T-helper 17 cell (primary cell): ENCODE results near the gene ABCC3. TPM values are rescaled to one million over a fixed set of nuclear protein-coding genes. Genes with fewer than 3 reads are reported as not detected.

Source experiments
- ATAC-seq: fragments of 150-1000 bp; cut with Tn5 transposase; 2 replicates; pipeline ENCODE4 v1.10.0; 2021; ENCODE audit warnings: mild to moderate bottlenecking, moderate library complexity
- DNase-seq, 3 donors: peaks; one replicate each; pipeline versions ENCODE4 v3.0.0 to v3.0.0-alpha.2; 2020 to 2021
- H3K9me3 ChIP-seq: one replicate; pipeline ENCODE4 v1.7.0; 2013; ENCODE audit warnings: low read length, mild to moderate bottlenecking; ENCODE audit not compliant: control insufficient read depth, poor library complexity, severe bottlenecking
- H3K27ac Mint-ChIP-seq: one replicate; pipeline ENCODE4 v1.8.0; 2022; ENCODE audit warnings: mild to moderate bottlenecking, moderate library complexity, mixed read lengths
- H3K27me3 Mint-ChIP-seq: one replicate; pipeline ENCODE4 v1.8.0; 2022; ENCODE audit warnings: mixed read lengths
- H3K36me3 Mint-ChIP-seq: one replicate; pipeline ENCODE4 v1.8.0; 2022; ENCODE audit warnings: low read depth, mixed read lengths
- H3K4me1 Mint-ChIP-seq: one replicate; pipeline ENCODE4 v1.8.0; 2022; ENCODE audit warnings: mild to moderate bottlenecking, mixed read lengths
- H3K4me3 Mint-ChIP-seq: one replicate; pipeline ENCODE4 v1.8.0; 2022; ENCODE audit warnings: mild to moderate bottlenecking, moderate library complexity, mixed read lengths
- total RNA-seq, 4 donors: library from RNA in 2 of 4; stranded (reverse) in 2 of 4; gene quantifications; one replicate each; pipeline ENCODE4 v1.2.3 and lab custom pipeline; 2022 to 2026

ABCC3 gene
- total RNA-seq, 2 donors from 2014 or later: 3.3 to 58.0 TPM

DNA sequence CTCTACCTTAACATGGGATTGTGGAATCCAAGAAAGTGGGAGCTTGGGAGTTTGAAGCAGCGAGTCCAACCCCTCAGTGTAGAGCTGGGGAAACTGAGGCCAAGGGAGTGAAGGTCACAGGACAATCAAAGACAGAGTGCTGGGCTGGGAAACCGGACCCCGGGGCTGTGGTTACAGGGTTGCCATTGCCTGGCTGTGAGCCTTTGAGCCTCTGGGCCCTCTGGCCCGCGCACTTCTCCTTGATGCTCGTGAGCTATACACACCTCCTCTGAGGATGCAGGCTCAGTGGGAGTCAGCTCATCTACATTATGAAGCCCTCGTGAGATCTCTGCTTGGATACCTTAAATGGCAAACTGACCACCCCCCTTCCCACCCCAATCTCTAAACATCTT is 2.1 kb downstream of the ABCC3 start:
- no peaks in the 10 kb centered on the region for H3K9me3 ChIP-seq
- H3K4me1 Mint-ChIP-seq: peaks cover 12% of the 10 kb centered on the region
- ATAC-seq (no peak), DNase-seq (no peak)
- no peak overlapping the region for H3K4me3 Mint-ChIP-seq
- H3K27ac Mint-ChIP-seq: no peak overlapping the region
- peaks cover 6% of the 10 kb centered on the region for H3K36me3 Mint-ChIP-seq
- peaks cover 72% of the 10 kb centered on the region for H3K27me3 Mint-ChIP-seq

DNA sequence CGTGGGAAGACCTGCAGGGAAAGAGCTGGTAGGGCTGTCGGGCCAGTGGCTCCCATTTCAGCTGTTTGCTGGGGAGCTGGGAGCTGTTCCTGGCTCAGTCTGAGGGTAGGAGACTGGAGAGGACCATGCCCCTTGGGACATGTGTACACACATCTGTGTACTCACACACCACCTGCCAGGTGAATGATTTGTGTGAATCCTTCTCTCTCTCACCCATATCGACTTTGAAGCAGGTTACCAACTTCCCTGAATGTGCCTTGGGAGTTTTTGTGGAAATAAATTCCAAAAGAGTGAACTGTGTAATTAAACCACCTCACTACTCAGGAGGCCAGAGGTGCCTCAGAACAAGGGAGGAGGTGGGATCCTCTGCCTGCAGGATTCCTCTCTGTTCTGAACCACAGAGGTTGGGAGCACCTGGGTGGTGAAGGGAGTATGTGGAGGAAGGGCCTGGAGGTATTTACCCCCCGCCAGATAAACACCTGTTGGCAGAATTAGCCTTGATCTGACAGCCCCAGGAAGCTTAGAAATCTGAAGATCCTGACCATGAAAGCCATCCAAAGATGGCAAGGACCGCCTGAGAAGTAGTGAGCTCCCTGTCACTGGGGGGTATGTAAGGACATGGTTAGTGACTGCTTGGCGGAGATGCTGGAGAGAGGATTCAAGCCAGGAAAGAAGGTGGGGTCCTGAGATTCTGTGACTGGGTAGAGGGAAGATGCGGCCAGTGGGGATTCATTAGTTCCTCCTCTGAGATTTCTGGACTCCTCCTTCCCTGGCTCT is 3.3 kb downstream of the ABCC3 start:
- Mint-ChIP-seq H3K27ac (no peak overlapping the region), H3K4me3 (no peak overlapping the region), H3K27me3 (peaks cover 62% of the 10 kb centered on the region), H3K4me1 (peaks cover 9% of the 10 kb centered on the region), H3K36me3 (peaks cover 8% of the 10 kb centered on the region)
- no peak for DNase-seq
- ATAC-seq: no peak
- H3K9me3 ChIP-seq: no peaks in the 10 kb centered on the region

DNA sequence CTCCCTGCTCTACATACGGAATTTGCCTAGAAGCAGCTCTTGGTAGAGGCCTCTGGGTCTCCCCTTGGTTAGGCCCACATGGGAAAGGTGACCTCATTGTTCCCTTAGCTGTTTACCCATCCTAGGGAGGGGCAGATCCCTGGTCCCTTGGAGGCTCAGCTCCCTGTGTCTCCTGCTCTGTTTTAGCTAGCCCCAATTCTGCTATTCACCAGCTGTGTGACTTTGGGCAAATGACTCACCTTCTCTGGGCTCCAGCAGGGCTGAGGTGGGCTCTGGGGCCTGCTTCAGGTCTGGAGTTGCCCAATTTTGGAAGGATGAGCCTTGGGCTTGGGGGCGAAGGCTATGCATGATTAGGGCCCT is 3.9 kb downstream of the ABCC3 start:
- DNase-seq (no peak), ATAC-seq (no peak)
- H3K36me3 Mint-ChIP-seq: peaks cover 7% of the 10 kb centered on the region
- H3K4me1 Mint-ChIP-seq: peaks cover 7% of the 10 kb centered on the region
- H3K27ac Mint-ChIP-seq: no peak overlapping the region
- peaks cover 57% of the 10 kb centered on the region for H3K27me3 Mint-ChIP-seq
- no peak overlapping the region for H3K4me3 Mint-ChIP-seq
- H3K9me3 ChIP-seq: no peaks in the 10 kb centered on the region

DNA sequence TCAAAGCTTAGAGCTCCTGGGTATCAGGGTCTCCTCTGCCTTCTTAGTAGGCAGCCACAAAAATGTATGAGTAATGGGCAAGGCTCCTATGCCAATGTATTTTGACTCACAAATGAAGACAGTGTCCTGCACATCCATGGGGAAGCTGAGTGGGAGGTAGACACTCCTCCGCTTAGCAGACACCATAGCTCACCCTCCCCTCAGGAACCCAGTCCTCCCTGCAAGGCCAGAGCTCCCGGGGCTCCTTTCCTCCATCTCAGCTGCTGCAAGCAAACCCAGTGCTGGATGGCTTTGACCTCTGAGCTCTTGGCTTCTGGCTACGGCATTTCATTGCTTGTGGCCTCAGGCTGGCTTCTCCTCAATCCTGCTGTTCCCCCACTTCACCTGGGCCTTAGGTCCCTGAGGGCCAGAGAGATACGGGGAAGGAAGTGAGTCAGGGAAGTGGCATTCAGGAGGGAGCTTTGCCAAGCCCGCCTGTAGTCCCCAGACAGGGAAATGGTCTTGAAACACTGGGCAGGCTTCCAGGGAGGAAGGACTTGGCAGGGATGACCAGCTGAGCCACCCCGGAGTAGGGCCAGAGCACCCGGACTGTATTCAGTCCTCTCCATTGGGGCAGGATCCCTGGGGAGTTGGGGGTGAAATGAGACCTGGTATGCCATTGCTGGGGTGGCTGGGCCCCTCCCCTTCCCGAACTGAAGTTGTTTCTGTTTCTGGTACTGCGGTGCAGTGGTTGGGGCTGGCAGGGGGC is 4.5 kb downstream of the ABCC3 start:
- Mint-ChIP-seq H3K36me3 (peaks cover 5% of the 10 kb centered on the region), H3K27me3 (peaks cover 51% of the 10 kb centered on the region), H3K4me3 (no peak overlapping the region), H3K4me1 (peaks cover 5% of the 10 kb centered on the region), H3K27ac (no peak overlapping the region)
- DNase-seq (no peak), ATAC-seq (no peak)
- no peaks in the 10 kb centered on the region for H3K9me3 ChIP-seq

DNA sequence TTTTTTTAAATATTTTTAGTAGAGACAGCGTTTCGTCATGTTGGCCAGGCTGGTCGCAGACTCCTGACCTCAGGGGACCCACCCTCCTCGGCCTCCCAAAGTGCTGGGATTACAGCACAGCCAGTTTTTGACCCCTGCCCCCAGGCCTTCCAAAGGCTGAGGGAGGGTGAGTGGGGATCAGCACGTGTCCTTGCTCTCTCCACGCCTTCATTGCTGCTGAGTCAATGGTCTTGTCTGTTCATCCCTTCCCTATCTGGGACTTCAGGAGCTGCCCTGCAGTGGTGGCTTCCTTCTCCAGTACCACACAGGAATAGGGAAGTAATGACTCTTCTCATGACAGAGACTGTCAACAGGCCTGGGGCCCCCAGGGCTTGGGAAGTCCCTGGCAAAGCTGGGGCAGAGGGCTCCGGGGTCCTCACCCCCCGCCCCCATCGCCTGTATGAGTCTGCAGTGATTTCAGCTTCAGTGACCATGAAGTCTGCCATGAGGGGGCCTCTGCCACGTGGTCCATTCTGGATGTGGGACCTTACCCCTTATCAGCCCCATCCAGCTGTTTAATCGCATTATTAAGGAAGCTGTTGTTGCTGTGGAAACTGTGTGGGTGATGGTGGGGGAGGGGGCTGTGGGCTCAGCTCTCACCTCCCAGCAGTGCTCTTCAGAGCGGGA is 6.1 kb downstream of the ABCC3 start:
- no peak overlapping the region for H3K4me3 Mint-ChIP-seq
- H3K27ac Mint-ChIP-seq: no peak overlapping the region
- DNase-seq (no peak), ATAC-seq (no peak)
- H3K9me3 ChIP-seq: no peaks in the 10 kb centered on the region
- peaks cover 5% of the 10 kb centered on the region for H3K36me3 Mint-ChIP-seq
- H3K27me3 Mint-ChIP-seq: peaks cover 48% of the 10 kb centered on the region
- H3K4me1 Mint-ChIP-seq: peaks cover 5% of the 10 kb centered on the region

DNA sequence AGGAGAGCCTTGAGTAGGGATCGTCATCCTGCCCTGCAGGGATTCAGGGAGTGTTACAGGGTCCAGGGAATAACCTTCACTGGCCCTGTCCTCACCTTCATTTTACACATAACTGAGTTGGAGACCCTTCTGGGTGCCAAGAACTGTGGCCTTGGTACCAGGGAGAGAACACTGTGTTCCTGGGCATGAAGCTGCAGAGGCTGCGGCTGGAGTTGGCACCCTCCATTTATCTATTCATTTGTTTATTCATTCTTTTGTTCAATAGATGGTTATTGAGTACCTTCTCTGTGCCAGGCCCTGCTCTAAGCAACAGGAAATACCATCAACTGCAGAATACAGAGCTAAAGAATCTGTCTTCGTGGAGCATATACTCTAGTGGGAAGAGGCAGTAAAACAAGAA is 6.7 kb downstream of the ABCC3 start:
- Mint-ChIP-seq H3K27ac (no peak overlapping the region), H3K36me3 (peaks cover 7% of the 10 kb centered on the region), H3K27me3 (peaks cover 43% of the 10 kb centered on the region), H3K4me1 (peaks cover 5% of the 10 kb centered on the region), H3K4me3 (no peak overlapping the region)
- ATAC-seq (no peak), DNase-seq (no peak)
- H3K9me3 ChIP-seq: no peaks in the 10 kb centered on the region

DNA sequence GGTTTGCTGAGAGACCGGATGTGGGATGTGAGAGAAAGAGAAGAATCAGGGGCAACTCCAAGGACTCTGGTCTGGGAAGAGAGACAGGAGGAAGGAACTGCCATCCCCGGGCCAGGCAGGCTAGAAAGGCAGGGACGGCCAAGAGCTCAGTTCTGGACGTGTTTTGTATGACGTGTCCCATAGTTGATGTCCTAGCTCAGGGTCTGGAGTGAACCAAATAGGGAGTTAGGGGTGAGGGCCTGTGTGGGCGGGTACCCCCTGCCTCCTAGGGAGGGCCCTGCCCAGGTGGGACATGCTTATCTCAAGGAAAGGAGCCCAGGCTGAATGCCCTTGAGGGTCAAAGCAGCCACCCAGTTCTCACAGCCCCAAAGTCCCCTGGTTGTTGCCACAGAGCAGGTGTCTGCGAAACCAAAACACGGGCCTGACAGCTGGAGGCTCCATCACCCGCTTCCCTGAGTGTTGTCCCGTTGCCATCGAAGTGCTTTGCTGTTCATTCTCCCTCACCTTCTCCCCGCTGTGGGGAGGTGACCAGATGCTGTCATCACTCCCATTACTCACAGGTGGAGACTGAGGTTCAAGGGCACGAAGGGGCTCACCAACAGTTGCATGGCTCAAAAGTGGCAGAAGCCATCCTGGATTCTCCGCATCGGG is 7.5 kb downstream of the ABCC3 start:
- Mint-ChIP-seq H3K4me3 (no peak overlapping the region), H3K4me1 (peaks cover 7% of the 10 kb centered on the region), H3K36me3 (peaks cover 9% of the 10 kb centered on the region), H3K27ac (no peak overlapping the region), H3K27me3 (peaks cover 36% of the 10 kb centered on the region)
- DNase-seq (no peak), ATAC-seq (no peak)
- no peaks in the 10 kb centered on the region for H3K9me3 ChIP-seq

DNA sequence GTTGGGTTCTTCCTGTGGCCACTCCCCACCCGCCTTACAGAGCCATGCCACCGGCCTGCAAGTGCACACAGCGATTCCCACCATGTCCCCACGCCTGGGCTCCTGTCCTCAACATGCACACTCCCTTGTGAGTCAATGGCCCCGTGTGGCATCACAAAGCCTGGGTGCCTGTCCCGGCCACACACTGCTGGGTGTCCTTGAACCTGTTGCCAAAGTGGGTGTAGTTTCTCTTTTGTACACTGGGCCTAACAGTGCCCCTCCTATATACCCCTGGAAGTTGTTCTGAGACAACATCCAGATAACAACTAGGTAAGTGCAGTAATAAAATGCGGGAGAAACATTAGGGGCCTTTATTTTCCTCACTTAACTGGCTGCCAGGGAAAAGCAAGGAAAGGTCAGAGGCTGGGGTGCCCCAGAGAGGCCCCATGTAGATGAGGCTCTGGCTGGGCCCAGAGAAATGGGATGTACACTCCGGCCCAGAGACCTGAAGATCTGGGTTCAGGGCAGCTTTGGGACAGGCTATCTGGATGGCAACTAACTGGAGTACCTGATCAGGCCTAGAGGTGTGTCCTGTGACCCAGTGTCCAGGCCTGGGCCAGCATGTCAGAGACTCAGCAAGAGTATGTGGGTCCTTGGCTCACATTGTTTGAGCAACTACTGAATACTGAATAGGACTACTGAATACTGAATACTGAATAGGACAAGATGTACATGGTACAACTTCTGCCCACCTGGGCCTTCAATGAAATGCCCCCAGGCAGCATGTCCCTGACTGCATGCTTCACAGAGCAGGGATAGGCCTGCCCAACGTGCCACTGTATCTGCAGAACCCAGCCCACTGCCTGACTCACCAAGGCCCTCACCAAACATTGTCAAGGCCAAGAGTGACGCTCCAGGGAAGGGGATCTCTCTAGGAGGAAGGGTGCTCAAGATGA is 8.3 kb downstream of the ABCC3 start:
- no peak for ATAC-seq
- Mint-ChIP-seq H3K27ac (no peak overlapping the region), H3K27me3 (peaks cover 32% of the 10 kb centered on the region), H3K36me3 (peaks cover 9% of the 10 kb centered on the region), H3K4me3 (no peak overlapping the region), H3K4me1 (peaks cover 2% of the 10 kb centered on the region)
- DNase-seq: no peak
- no peaks in the 10 kb centered on the region for H3K9me3 ChIP-seq

DNA sequence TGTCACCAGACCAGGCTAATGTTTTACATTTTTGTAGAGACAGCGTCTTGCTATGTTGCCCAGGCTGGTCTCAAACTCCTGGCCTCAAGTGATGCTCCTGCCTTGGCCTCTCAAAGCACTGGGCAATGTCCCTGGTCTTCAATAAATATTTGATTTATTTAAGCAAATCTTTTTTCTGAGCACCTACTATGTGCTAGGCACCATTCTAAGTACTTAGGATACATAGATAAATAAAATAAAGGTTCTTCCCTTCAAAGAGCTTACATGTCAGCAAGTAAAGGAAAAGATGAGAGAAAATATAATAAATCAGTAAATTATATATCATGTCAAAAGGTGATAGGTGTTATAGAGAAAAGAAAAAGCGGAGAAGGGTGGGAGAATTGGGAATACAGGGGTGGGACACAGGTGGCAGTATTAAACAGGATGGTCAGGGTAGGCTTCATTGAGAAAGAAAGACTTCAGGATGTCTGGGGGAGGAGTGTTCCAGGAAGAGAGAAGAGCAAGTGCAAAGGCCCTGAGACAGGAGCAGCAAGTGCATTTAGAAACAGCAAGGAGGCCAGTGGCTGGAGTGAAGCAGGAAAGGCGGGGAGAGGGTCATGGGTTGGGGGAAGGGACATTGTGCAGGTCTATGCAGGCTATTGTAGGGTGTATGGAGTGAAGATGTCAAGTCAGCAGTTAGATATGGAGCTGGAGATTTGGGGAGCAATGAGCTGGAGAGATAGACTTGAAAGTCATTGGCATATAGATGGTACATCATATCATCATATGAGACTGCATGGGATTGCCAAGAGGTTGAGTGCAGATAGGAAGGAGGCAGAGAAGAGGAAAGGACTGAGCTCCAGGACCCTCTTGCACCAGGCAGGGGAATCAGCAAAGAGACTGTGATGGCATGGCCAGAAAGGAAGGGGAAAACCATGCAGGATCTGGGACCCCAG is 11.3 kb downstream of the ABCC3 start:
- peaks cover 27% of the 10 kb centered on the region for H3K27me3 Mint-ChIP-seq
- H3K4me1 Mint-ChIP-seq: peaks cover 2% of the 10 kb centered on the region
- ATAC-seq: no peak
- no peaks in the 10 kb centered on the region for H3K9me3 ChIP-seq
- DNase-seq: no peak
- H3K4me3 Mint-ChIP-seq: no peak overlapping the region
- no peak overlapping the region for H3K27ac Mint-ChIP-seq
- H3K36me3 Mint-ChIP-seq: peaks cover 11% of the 10 kb centered on the region

DNA sequence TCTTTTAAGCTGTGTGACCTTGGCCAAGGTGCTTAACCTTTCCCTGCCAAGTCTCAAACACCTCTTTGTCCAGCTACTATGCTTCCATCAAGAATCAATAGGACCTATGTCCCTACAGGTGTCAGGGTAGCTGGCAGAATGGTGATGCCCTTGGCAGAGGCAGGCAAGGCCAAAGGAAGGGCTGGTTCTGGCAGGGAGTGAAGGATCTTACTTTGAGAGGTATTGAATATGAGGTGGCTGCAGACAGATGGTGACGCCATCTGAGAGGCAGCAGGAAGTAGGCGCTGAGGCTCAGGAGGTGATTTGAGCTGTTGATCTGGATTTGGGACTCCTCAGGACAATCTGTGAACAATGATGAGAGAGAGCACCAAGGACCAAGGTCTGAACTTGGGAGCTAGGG is 12.5 kb downstream of the ABCC3 start:
- no peak overlapping the region for H3K4me3 Mint-ChIP-seq
- H3K36me3 Mint-ChIP-seq: peaks cover 9% of the 10 kb centered on the region
- peaks cover 16% of the 10 kb centered on the region for H3K27me3 Mint-ChIP-seq
- H3K9me3 ChIP-seq: no peaks in the 10 kb centered on the region
- no peak for DNase-seq
- H3K27ac Mint-ChIP-seq: no peak overlapping the region
- peaks cover 2% of the 10 kb centered on the region for H3K4me1 Mint-ChIP-seq
- ATAC-seq: no peak

DNA sequence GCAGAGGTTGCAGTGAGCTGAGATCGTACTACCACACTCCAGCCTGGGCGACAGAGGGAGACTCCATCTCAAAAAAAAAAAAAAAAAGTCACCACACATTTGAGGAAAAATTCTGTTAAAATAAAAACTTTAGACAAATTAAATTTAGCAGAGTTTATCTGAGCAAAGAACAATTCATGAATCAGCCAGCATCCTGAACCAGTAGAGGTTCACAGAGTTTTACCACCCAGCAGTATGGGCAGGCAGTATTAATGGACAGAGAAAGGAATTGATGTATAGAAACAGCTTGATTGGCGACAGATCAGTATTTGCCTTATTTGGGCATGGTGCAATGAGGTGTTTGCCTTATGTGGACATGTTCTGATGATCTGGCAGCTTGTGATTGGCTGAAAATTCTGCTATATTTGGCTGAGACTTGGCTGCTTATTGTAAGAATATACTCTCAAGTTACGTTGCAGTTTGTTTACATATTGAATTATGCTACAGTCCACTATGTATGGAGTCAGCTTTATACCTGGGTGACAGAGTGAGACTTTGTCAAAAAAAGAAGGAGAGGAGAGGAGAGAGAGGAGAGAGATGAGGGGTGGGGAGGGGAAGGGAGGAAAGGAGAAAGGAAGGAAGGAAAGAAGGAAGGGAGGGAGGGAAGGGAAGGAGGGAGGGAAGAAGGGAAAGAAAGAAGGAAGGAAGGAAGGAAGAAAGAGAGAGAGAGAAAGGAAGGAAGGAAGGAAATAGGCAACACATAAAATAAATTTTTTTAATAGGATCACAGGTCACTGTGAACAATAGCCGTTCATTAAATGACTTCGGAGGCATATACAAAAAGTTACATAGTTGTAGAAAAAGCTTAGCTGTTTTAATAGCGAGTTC is 14.6 kb downstream of the ABCC3 start:
- peaks cover 9% of the 10 kb centered on the region for H3K36me3 Mint-ChIP-seq
- H3K4me1 Mint-ChIP-seq: peaks cover 2% of the 10 kb centered on the region
- no peak overlapping the region for H3K27ac Mint-ChIP-seq
- peaks cover 16% of the 10 kb centered on the region for H3K27me3 Mint-ChIP-seq
- no peaks in the 10 kb centered on the region for H3K9me3 ChIP-seq
- ATAC-seq (no peak), DNase-seq (no peak)
- no peak overlapping the region for H3K4me3 Mint-ChIP-seq
